Nephron progenitor cell (in vitro differentiated cells): ENCODE measurements around the gene SEMA5B.

Experiments
- DNase-seq: peaks from one replicate; pipeline ENCODE4 v3.0.0; 2021
- H3K27ac Mint-ChIP-seq: 2 replicates; pipeline ENCODE4 v1.8.0; 2021; ENCODE audit warnings: mild to moderate bottlenecking, moderate library complexity, mixed read lengths
- H3K27me3 Mint-ChIP-seq: 2 replicates; pipeline ENCODE4 v1.8.0; 2021; ENCODE audit warnings: mild to moderate bottlenecking, low read depth, mixed read lengths; ENCODE audit not compliant: poor library complexity
- H3K36me3 Mint-ChIP-seq: 2 replicates; pipeline ENCODE4 v1.8.0; 2021; ENCODE audit warnings: low read depth, mixed read lengths
- H3K4me1 Mint-ChIP-seq: 2 replicates; pipeline ENCODE4 v1.8.0; 2021; ENCODE audit warnings: mixed read lengths
- H3K4me3 Mint-ChIP-seq: 2 replicates; pipeline ENCODE4 v1.8.0; 2021; ENCODE audit warnings: mild to moderate bottlenecking, moderate library complexity, mixed read lengths
- H3K9me3 Mint-ChIP-seq: 2 replicates; pipeline ENCODE4 v1.8.0; 2021; ENCODE audit warnings: mild to moderate bottlenecking, moderate library complexity, mixed read lengths
- CTCF ChIP-seq: fragments of 200-600 bp; sonication (generic); IDR thresholded peaks from 2 replicates; pipeline ENCODE4 v1.5.0; 2021; ENCODE audit warnings: antibody characterized with exemption

Gene SEMA5B

GRCh38 chr3:123072564-123072963 is 45.0 kb upstream of the SEMA5B start:
- no peak for TF ChIP-seq CTCF
- peaks cover 27% of the 10 kb centered on the region for H3K4me1 Mint-ChIP-seq
- H3K9me3 Mint-ChIP-seq: no peaks in the 10 kb centered on the region
- H3K27me3 Mint-ChIP-seq: peaks cover 24% of the 10 kb centered on the region
- no peaks in the 10 kb centered on the region for H3K36me3 Mint-ChIP-seq
- DNase-seq: no peak
- H3K27ac Mint-ChIP-seq: no peak overlapping the region
- no peak overlapping the region for H3K4me3 Mint-ChIP-seq

GRCh38 chr3:123072152-123072551 is 44.6 kb upstream of the SEMA5B start:
- TF ChIP-seq CTCF: no peak
- Mint-ChIP-seq H3K27me3 (peaks cover 25% of the 10 kb centered on the region), H3K9me3 (no peaks in the 10 kb centered on the region), H3K4me3 (no peak overlapping the region), H3K4me1 (peaks cover 28% of the 10 kb centered on the region), H3K36me3 (no peaks in the 10 kb centered on the region), H3K27ac (no peak overlapping the region)
- no peak for DNase-seq

- H3K4me3 Mint-ChIP-seq: no peak overlapping the region
- DNase-seq: no peak
- H3K36me3 Mint-ChIP-seq: no peaks in the 10 kb centered on the region
- peaks cover 32% of the 10 kb centered on the region for H3K4me1 Mint-ChIP-seq
- no peak for TF ChIP-seq CTCF
- H3K27me3 Mint-ChIP-seq: peaks cover 25% of the 10 kb centered on the region
- no peaks in the 10 kb centered on the region for H3K9me3 Mint-ChIP-seq
- H3K27ac Mint-ChIP-seq: no peak overlapping the region
Observed at GRCh38 chr3:123071581-123071980, 44.0 kb upstream of the SEMA5B start.

GRCh38 chr3:123071146-123071545 is 43.6 kb upstream of the SEMA5B start:
- Mint-ChIP-seq H3K36me3 (no peaks in the 10 kb centered on the region), H3K9me3 (no peaks in the 10 kb centered on the region), H3K27me3 (peaks cover 25% of the 10 kb centered on the region), H3K4me1 (peaks cover 33% of the 10 kb centered on the region), H3K4me3 (no peak overlapping the region), H3K27ac (no peak overlapping the region)
- no peak for TF ChIP-seq CTCF
- DNase-seq: no peak

GRCh38 chr3:123070510-123070909 is 42.9 kb upstream of the SEMA5B start:
- DNase-seq: no peak
- no peaks in the 10 kb centered on the region for H3K36me3 Mint-ChIP-seq
- H3K27me3 Mint-ChIP-seq: peaks cover 25% of the 10 kb centered on the region
- no peak overlapping the region for H3K4me3 Mint-ChIP-seq
- H3K27ac Mint-ChIP-seq: no peak overlapping the region
- peaks cover 33% of the 10 kb centered on the region for H3K4me1 Mint-ChIP-seq
- H3K9me3 Mint-ChIP-seq: no peaks in the 10 kb centered on the region
- no peak for TF ChIP-seq CTCF

GRCh38 chr3:123068601-123069381 is 41.2 kb upstream of the SEMA5B start:
- Mint-ChIP-seq H3K36me3 (no peaks in the 10 kb centered on the region), H3K27me3 (peaks cover 25% of the 10 kb centered on the region), H3K4me3 (peak overlapping the region; percentile 84), H3K9me3 (peaks cover 5% of the 10 kb centered on the region), H3K27ac (no peak overlapping the region), H3K4me1 (peaks cover 40% of the 10 kb centered on the region)
- no peak for DNase-seq
- no peak for TF ChIP-seq CTCF
